K562 (cell line): ENCODE data around the gene MICU1. TPM values are rescaled to one million over a fixed set of nuclear protein-coding genes. Genes with fewer than 3 reads are reported as not detected.
"Not testable (repeated sequence)": the region's sequence is repeated elsewhere in the genome, so short reads cannot be mapped to it uniquely, and the experiment has no call there.

Source experiments
- ATAC-seq: fragments of 200-7000 bp; cut with Tn5 transposase; 3 replicates; pipeline ENCODE4 v1.9.1; 2020; ENCODE audit warnings: moderate library complexity
- BruUV-seq: library from RNA; stranded (reverse); fragments of 400-500 nt; replicated peaks from 2 replicates; lab custom pipeline; 2021; lab: Mats Ljungman, UMichigan
- CTCF ChIA-PET: fragments of 300-600 bp; formaldehyde crosslinking; extraction: SDS; loops from one replicate; lab custom pipeline; 2021; ENCODE audit warnings: low intra/inter-chr PET ratio; lab: Yijun Ruan, JAX
- POLR2A ChIA-PET: fragments of 300-600, 350-650 bp; sonication (Branson Sonifier 250); formaldehyde crosslinking; extraction: SDS; loops from one replicate; lab custom pipeline; 2021; ENCODE audit warnings: antibody characterized with exemption, inconsistent platforms; lab: Yijun Ruan, JAX
- DNase-seq, 4 experiments: peaks; one replicate each; pipeline versions ENCODE4 v3.0.0 to v3.0.0-alpha.2; 2011 to 2018; ENCODE audit warnings: low spot score in 3 of 4, mixed read lengths in 3 of 4; ENCODE audit errors: extremely low read depth in 1 of 4
- FAIRE-seq: peaks from 2 replicates; lab custom pipeline; 2011; peaks lifted over from hg19 to GRCh38; lab: Jason Lieb, UNC
- H2AFZ ChIP-seq: 2 replicates; pipeline ENCODE4 v1.6.0; 2011; ENCODE audit warnings: low read depth, low read length, control low read depth, inconsistent platforms
- H3K27ac ChIP-seq: fragments of 200-600 bp; 3 replicates; pipeline ENCODE4 v1.8.0; 2011; ENCODE audit warnings: low read depth, mild to moderate bottlenecking, control low read depth, inconsistent platforms, low read length, moderate library complexity, mixed read lengths; ENCODE audit errors: extremely low read depth
- H3K27me3 ChIP-seq, 2 experiments: fragments of 300-600 bp in 1 of 2; 2 replicates in 1 of 2; 3 replicates in 1 of 2; pipeline versions ENCODE4 v1.6.0 to v1.8.0; 2011; ENCODE audit warnings: inconsistent platforms in 2 of 2, low read length in 2 of 2, mild to moderate bottlenecking in 1 of 2, mixed read lengths in 1 of 2, moderate library complexity in 1 of 2; ENCODE audit not compliant: control insufficient read depth in 2 of 2, insufficient read depth in 2 of 2
- H3K36me3 ChIP-seq: fragments of 300-600 bp; 3 replicates; pipeline ENCODE4 v1.8.0; 2011; ENCODE audit warnings: mild to moderate bottlenecking, low read length, inconsistent platforms; ENCODE audit not compliant: control insufficient read depth, insufficient read depth
- H3K4me1 ChIP-seq, 2 experiments: fragments of 200-600 bp in 1 of 2; replicated peaks in 1 of 2; 2 replicates in 1 of 2; 3 replicates in 1 of 2; pipeline versions ENCODE4 v1.5.1 to v1.8.0; 2011; ENCODE audit warnings: inconsistent platforms in 2 of 2, low read length in 2 of 2, mild to moderate bottlenecking in 1 of 2, mixed read lengths in 1 of 2, moderate library complexity in 1 of 2; ENCODE audit not compliant: control insufficient read depth in 2 of 2, insufficient read depth in 2 of 2
- H3K4me2 ChIP-seq: 2 replicates; pipeline ENCODE4 v1.6.1; 2011; ENCODE audit warnings: low read length, control low read depth, inconsistent platforms, mixed read lengths; ENCODE audit not compliant: insufficient read depth
- H3K4me3 ChIP-seq: fragments of 200-600 bp; sonication (generic), shearing (Covaris generic); 2 replicates; pipeline ENCODE4 v1.5.1; 2016; ENCODE audit warnings: control low read depth, inconsistent platforms
- H3K79me2 ChIP-seq: fragments of 200-600 bp; 3 replicates; pipeline ENCODE4 v1.8.0; 2011; ENCODE audit warnings: low read length, inconsistent platforms; ENCODE audit not compliant: control insufficient read depth, insufficient read depth
- H3K9ac ChIP-seq, 2 experiments: 2 replicates each; pipeline versions ENCODE4 v1.6.0 to v1.6.1; 2011; ENCODE audit warnings: low read depth in 2 of 2, low read length in 2 of 2, control low read depth in 1 of 2, inconsistent platforms in 1 of 2, mild to moderate bottlenecking in 1 of 2, mixed read lengths in 1 of 2; ENCODE audit not compliant: insufficient read depth in 1 of 2
- H3K9me1 ChIP-seq: one replicate; pipeline ENCODE4 v1.6.0; 2011; ENCODE audit warnings: inconsistent platforms, mild to moderate bottlenecking, low read length, moderate library complexity; ENCODE audit not compliant: control insufficient read depth, insufficient read depth
- H3K9me3 ChIP-seq: replicated peaks from 2 replicates; pipeline ENCODE4 v1.5.1; 2011; ENCODE audit warnings: low read depth, low read length, inconsistent platforms; ENCODE audit not compliant: control insufficient read depth, insufficient read depth
- H4K20me1 ChIP-seq: replicated peaks from 2 replicates; pipeline ENCODE4 v1.6.1; 2011; ENCODE audit warnings: low read length, inconsistent platforms, mixed read lengths; ENCODE audit not compliant: control insufficient read depth, insufficient read depth
- WGBS: fragments of 100-300 bp; shearing (Covaris generic); methylation state at CpG from one replicate; pipeline ENCODE4 v1.1.6; 2016; ENCODE audit warnings: low coverage, mixed read lengths; ENCODE audit not compliant: insufficient coverage; ENCODE audit errors: missing lambda C conversion rate; 5-methylcytosine and 5-hydroxymethylcytosine counted together
- in situ Hi-C: fragments of 300-500 bp; cut with MboI; formaldehyde crosslinking; loops from 4 replicates; pipeline ENCODE4 v1.15.0; 2018; ENCODE audit warnings: inconsistent platforms, mixed read lengths
- intact Hi-C: fragments of 100-400 bp; cut with micrococcal nuclease; formaldehyde crosslinking; loops from 2 replicates; pipeline ENCODE4 v1.14.2; 2022
- polyA plus RNA-seq, 8 experiments: library from polyadenylated mRNA; depleted of rRNA in 4 of 8; stranded (reverse) in 5 of 8; unstranded in 3 of 8; fragments of >200 nt; fragmentation: Nextera tagmentation in 2 of 8; fragmentation: Illumina TruSeq in 1 of 8; extraction: Ambion mirVana in 2 of 8; extraction: Trizol in 1 of 8; gene quantifications; 2 replicates each; pipeline versions ENCODE4 v1.2.1 to v1.2.3, GENCODE V29; 2011 to 2014; ENCODE audit warnings: inconsistent platforms in 1 of 8, missing spikeins in 1 of 8
- total RNA-seq, 7 experiments: library from RNA; depleted of rRNA in 6 of 7; stranded (reverse); fragments of >200 nt in 6 of 7; fragmentation: Illumina TruSeq in 2 of 7; extraction: Trizol in 2 of 7; gene quantifications; 2 replicates each; pipeline versions ENCODE4 v1.2.1 to v1.2.3, GENCODE V29; 2011 to 2021; ENCODE audit warnings: low replicate concordance in 1 of 7
- TF ChIP-seq, protein P1 (sequence below), 2 experiments: fragments of 450-650 bp; IDR thresholded peaks; 2 replicates each; pipeline ENCODE4 v1.6.1; 2018; ENCODE audit warnings: mild to moderate bottlenecking in 2 of 2, low read depth in 1 of 2; ENCODE audit not compliant: partially characterized antibody in 2 of 2

MICU1 gene
- total and polyA plus RNA-seq, 9 of the 15 experiments (the other 6 are each of a cell fraction or from before 2014, with no cell fraction given): 29.3 to 76.8 (median 48.4) TPM

DNA sequence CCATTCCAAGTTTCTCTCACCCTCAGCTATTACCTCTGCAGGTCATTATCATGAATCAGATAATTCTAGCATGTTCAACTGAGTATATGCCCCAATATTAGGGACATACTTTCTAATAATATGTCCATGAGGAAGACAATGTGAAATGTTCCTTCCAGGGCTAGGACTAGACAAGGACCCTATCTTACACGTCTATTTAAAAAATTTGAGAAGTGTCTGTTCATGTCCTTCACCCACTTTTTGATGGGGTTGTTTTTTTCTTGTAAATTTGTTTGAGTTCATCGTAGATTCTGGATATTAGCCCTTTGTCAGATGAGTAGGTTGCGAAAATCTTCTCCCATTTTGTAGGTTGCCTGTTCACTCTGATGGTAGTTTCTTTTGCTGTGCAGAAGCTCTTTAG, 21.1 kb upstream of the MICU1 start:
- H3K79me2 ChIP-seq, H4K20me1 ChIP-seq, H3K4me3 ChIP-seq, FAIRE-seq, BruUV-seq, in situ Hi-C loops, H2AFZ ChIP-seq, ATAC-seq, H3K27me3 ChIP-seq, intact Hi-C loops, H3K9me3 ChIP-seq, H3K9ac ChIP-seq, H3K36me3 ChIP-seq, H3K4me1 ChIP-seq, DNase-seq, H3K27ac ChIP-seq, H3K9me1 ChIP-seq, H3K4me2 ChIP-seq: not testable (repeated sequence)
- POLR2A ChIA-PET: interaction anchor here (0.6 to 1.8 kb wide), 3 partner anchors 10 to 21 kb away, joined by 4 to 9 read pairs (median 4); partner anchors contain the start of gene MICU1
- TF ChIP-seq, protein P1, sequence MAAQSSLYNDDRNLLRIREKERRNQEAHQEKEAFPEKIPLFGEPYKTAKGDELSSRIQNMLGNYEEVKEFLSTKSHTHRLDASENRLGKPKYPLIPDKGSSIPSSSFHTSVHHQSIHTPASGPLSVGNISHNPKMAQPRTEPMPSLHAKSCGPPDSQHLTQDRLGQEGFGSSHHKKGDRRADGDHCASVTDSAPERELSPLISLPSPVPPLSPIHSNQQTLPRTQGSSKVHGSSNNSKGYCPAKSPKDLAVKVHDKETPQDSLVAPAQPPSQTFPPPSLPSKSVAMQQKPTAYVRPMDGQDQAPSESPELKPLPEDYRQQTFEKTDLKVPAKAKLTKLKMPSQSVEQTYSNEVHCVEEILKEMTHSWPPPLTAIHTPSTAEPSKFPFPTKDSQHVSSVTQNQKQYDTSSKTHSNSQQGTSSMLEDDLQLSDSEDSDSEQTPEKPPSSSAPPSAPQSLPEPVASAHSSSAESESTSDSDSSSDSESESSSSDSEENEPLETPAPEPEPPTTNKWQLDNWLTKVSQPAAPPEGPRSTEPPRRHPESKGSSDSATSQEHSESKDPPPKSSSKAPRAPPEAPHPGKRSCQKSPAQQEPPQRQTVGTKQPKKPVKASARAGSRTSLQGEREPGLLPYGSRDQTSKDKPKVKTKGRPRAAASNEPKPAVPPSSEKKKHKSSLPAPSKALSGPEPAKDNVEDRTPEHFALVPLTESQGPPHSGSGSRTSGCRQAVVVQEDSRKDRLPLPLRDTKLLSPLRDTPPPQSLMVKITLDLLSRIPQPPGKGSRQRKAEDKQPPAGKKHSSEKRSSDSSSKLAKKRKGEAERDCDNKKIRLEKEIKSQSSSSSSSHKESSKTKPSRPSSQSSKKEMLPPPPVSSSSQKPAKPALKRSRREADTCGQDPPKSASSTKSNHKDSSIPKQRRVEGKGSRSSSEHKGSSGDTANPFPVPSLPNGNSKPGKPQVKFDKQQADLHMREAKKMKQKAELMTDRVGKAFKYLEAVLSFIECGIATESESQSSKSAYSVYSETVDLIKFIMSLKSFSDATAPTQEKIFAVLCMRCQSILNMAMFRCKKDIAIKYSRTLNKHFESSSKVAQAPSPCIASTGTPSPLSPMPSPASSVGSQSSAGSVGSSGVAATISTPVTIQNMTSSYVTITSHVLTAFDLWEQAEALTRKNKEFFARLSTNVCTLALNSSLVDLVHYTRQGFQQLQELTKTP (IDR thresholded peaks at IDR 0.05; ENCODE audit: low read depth in 1 of 2, partially characterized antibody in 2 of 2): peak in 1 of 2 experiments; percentile 99
- CTCF ChIA-PET: interaction anchor here (0.6 kb wide), 1 partner anchor 278 kb away, joined by 3 read pairs; no protein-coding TSS in a partner anchor
- 60% methylated on average over 2 of the region's 3 CpGs for WGBS
